ENCODE data around the gene B4GALNT1.
"Not testable (repeated sequence)": the region's sequence is repeated elsewhere in the genome, so short reads cannot be mapped to it uniquely, and the experiment has no call there.

B4GALNT1 gene

GRCh38 chr12:57636731-57637130 is 3.7 kb upstream of the B4GALNT1 start:
- DNase-seq = not testable (repeated sequence)

GRCh38 chr12:57632073-57632957 is 686 bp downstream of the B4GALNT1 start:
- peak; percentile 29 for DNase-seq

GRCh38 chr12:57631566-57632072 is 1.4 kb downstream of the B4GALNT1 start:
- no peak for DNase-seq

- DNase-seq = peak; percentile 18
Observed at GRCh38 chr12:57630891-57631433, 2.0 kb downstream of the B4GALNT1 start.

GRCh38 chr12:57629897-57630471 is 3.0 kb downstream of the B4GALNT1 start:
- no peak for DNase-seq

- no peak for DNase-seq
Observed at GRCh38 chr12:57628280-57629191, 4.5 kb downstream of the B4GALNT1 start.

GRCh38 chr12:57627501-57628279 is 5.3 kb downstream of the B4GALNT1 start:
- DNase-seq = peak; percentile 24

- DNase-seq = no peak
Observed at GRCh38 chr12:57626921-57627445, 6.0 kb downstream of the B4GALNT1 start.

GRCh38 chr12:57626111-57626920 is 6.7 kb downstream of the B4GALNT1 start:
- DNase-seq = peak; percentile 15

- DNase-seq = no peak
Observed at GRCh38 chr12:57625261-57626032, 7.6 kb downstream of the B4GALNT1 start.

- DNase-seq = no peak
Observed at GRCh38 chr12:57624441-57625220, 8.4 kb downstream of the B4GALNT1 start.

GRCh38 chr12:57623811-57624390 is 9.1 kb downstream of the B4GALNT1 start:
- no peak for DNase-seq

- DNase-seq = no peak
Observed at GRCh38 chr12:57623385-57623784, 9.6 kb downstream of the B4GALNT1 start.

GRCh38 chr12:57622293-57623245 is 10.4 kb downstream of the B4GALNT1 start:
- no peak for DNase-seq

- DNase-seq = peak; percentile 73
Observed at GRCh38 chr12:57621497-57622292, 11.3 kb downstream of the B4GALNT1 start.

GRCh38 chr12:57620936-57621496 is 12.0 kb downstream of the B4GALNT1 start:
- no peak for DNase-seq

Data from right hindlimb (tissue), 1 donor.